Effector memory CD8-positive, alpha-beta T cell (primary cell): Measurements from ENCODE around the gene KASH5.
"Not testable (repeated sequence)": the region's sequence is repeated elsewhere in the genome, so short reads cannot be mapped to it uniquely, and the experiment has no call there.

ENCODE experiments used
- ATAC-seq: fragments of 150-1000 bp; cut with Tn5 transposase; replicated peaks from 2 replicates; pipeline ENCODE4 v1.10.0; 2021; ENCODE audit warnings: mild to moderate bottlenecking, moderate library complexity
- DNase-seq, 3 experiments: peaks; one replicate each; pipeline ENCODE4 v3.0.0; 2021
- H3K27ac Mint-ChIP-seq, 2 donors: one replicate each; pipeline ENCODE4 v1.8.0; 2022; ENCODE audit warnings: mild to moderate bottlenecking in 2 of 2, mixed read lengths in 2 of 2, moderate library complexity in 2 of 2
- H3K27me3 Mint-ChIP-seq, 2 donors: one replicate each; pipeline ENCODE4 v1.8.0; 2022; ENCODE audit warnings: mixed read lengths in 2 of 2
- H3K36me3 Mint-ChIP-seq: one replicate; pipeline ENCODE4 v1.8.0; 2022; ENCODE audit warnings: mild to moderate bottlenecking, moderate library complexity, mixed read lengths; ENCODE audit not compliant: insufficient read depth
- H3K4me1 Mint-ChIP-seq, 2 donors: one replicate each; pipeline ENCODE4 v1.8.0; 2022; ENCODE audit warnings: low read depth in 2 of 2, mixed read lengths in 2 of 2
- H3K4me3 Mint-ChIP-seq, 2 donors: one replicate each; pipeline ENCODE4 v1.8.0; 2022; ENCODE audit warnings: mild to moderate bottlenecking in 2 of 2, mixed read lengths in 2 of 2, moderate library complexity in 2 of 2
- H3K9me3 Mint-ChIP-seq, 2 donors: one replicate each; pipeline ENCODE4 v1.8.0; 2022; ENCODE audit warnings: mixed read lengths in 2 of 2

Gene KASH5

GRCh38 chr19:49368711-49369358 is 19.2 kb upstream of the KASH5 start:
- Mint-ChIP-seq H3K27me3 (peaks cover 12 to 14% of the 10 kb centered on the region in 2 donors), H3K27ac (no peak overlapping the region), H3K9me3 (peaks cover 3 to 7% of the 10 kb centered on the region in 2 donors), H3K36me3 (no peaks in the 10 kb centered on the region), H3K4me3 (no peak overlapping the region), H3K4me1 (no peaks in the 10 kb centered on the region)
- ATAC-seq (no peak), DNase-seq (no peak)

- no peaks in the 10 kb centered on the region for H3K4me1 Mint-ChIP-seq
- peaks cover 10 to 29% of the 10 kb centered on the region in 2 donors for H3K27me3 Mint-ChIP-seq
- peaks cover 3 to 7% of the 10 kb centered on the region in 2 donors for H3K9me3 Mint-ChIP-seq
- H3K4me3 Mint-ChIP-seq, result no peak overlapping the region
- ATAC-seq, result no peak
- H3K27ac Mint-ChIP-seq, result no peak overlapping the region
- H3K36me3 Mint-ChIP-seq, result no peaks in the 10 kb centered on the region
- DNase-seq, result no peak
These were observed 16.9 kb upstream of the KASH5 start for GRCh38 chr19:49371184-49371583.

- peaks cover 14 to 41% of the 10 kb centered on the region in 2 donors for H3K27me3 Mint-ChIP-seq
- DNase-seq, H3K4me1 Mint-ChIP-seq, H3K27ac Mint-ChIP-seq, H3K4me3 Mint-ChIP-seq, H3K36me3 Mint-ChIP-seq, ATAC-seq, H3K9me3 Mint-ChIP-seq: not testable (repeated sequence)
These were observed 14.9 kb upstream of the KASH5 start for GRCh38 chr19:49373174-49373573.

- no peaks in the 10 kb centered on the region for H3K4me1 Mint-ChIP-seq
- peaks cover 0 to under 1% of the 10 kb centered on the region in 2 donors for H3K9me3 Mint-ChIP-seq
- H3K36me3 Mint-ChIP-seq, result no peaks in the 10 kb centered on the region
- no peak for DNase-seq
- no peak for ATAC-seq
- H3K4me3 Mint-ChIP-seq, result no peak overlapping the region
- peaks cover 14 to 34% of the 10 kb centered on the region in 2 donors for H3K27me3 Mint-ChIP-seq
- no peak overlapping the region for H3K27ac Mint-ChIP-seq
These were observed 13.2 kb upstream of the KASH5 start for GRCh38 chr19:49374665-49375434.

- DNase-seq, result no peak
- Mint-ChIP-seq H3K27me3 (peaks cover 14 to 46% of the 10 kb centered on the region in 2 donors), H3K4me1 (no peaks in the 10 kb centered on the region), H3K9me3 (no peaks in the 10 kb centered on the region), H3K36me3 (no peaks in the 10 kb centered on the region), H3K27ac (no peak overlapping the region), H3K4me3 (no peak overlapping the region)
- ATAC-seq, result no peak
These were observed 9.5 kb upstream of the KASH5 start for GRCh38 chr19:49378512-49378911.

GRCh38 chr19:49380391-49380790 is 7.7 kb upstream of the KASH5 start:
- Mint-ChIP-seq H3K4me3 (no peak overlapping the region), H3K9me3 (no peaks in the 10 kb centered on the region), H3K27me3 (peaks cover 12 to 42% of the 10 kb centered on the region in 2 donors), H3K4me1 (no peaks in the 10 kb centered on the region), H3K36me3 (no peaks in the 10 kb centered on the region), H3K27ac (no peak overlapping the region)
- ATAC-seq, result no peak
- no peak for DNase-seq

- Mint-ChIP-seq H3K27me3 (peaks cover 0 to 23% of the 10 kb centered on the region in 2 donors), H3K4me3 (no peak overlapping the region), H3K4me1 (no peaks in the 10 kb centered on the region), H3K9me3 (no peaks in the 10 kb centered on the region), H3K27ac (no peak overlapping the region), H3K36me3 (peaks cover 4% of the 10 kb centered on the region)
- ATAC-seq (no peak), DNase-seq (no peak)
These were observed 5.4 kb upstream of the KASH5 start for GRCh38 chr19:49382639-49383038.

GRCh38 chr19:49383599-49383998 is 4.5 kb upstream of the KASH5 start:
- Mint-ChIP-seq H3K9me3 (no peaks in the 10 kb centered on the region), H3K27ac (no peak overlapping the region), H3K4me1 (peaks cover 0 to 2% of the 10 kb centered on the region in 2 donors), H3K27me3 (peaks cover 0 to 23% of the 10 kb centered on the region in 2 donors), H3K4me3 (no peak overlapping the region), H3K36me3 (peaks cover 8% of the 10 kb centered on the region)
- ATAC-seq (no peak), DNase-seq (no peak)

- Mint-ChIP-seq H3K4me3 (no peak overlapping the region), H3K9me3 (no peaks in the 10 kb centered on the region), H3K27me3 (no peaks in the 10 kb centered on the region), H3K36me3 (peaks cover 14% of the 10 kb centered on the region), H3K27ac (no peak overlapping the region), H3K4me1 (peaks cover 8 to 14% of the 10 kb centered on the region in 2 donors)
- ATAC-seq, result no peak
- DNase-seq, result no peak
These were observed 1.4 kb downstream of the KASH5 start for GRCh38 chr19:49389406-49389805.

- Mint-ChIP-seq H3K27me3 (no peaks in the 10 kb centered on the region), H3K9me3 (no peaks in the 10 kb centered on the region), H3K36me3 (peaks cover 14% of the 10 kb centered on the region), H3K4me1 (peaks cover 8 to 14% of the 10 kb centered on the region in 2 donors), H3K27ac (peak overlapping the region in 1 of 2 donors; percentile 74), H3K4me3 (no peak overlapping the region)
- ATAC-seq (no peak), DNase-seq (no peak)
These were observed 2.3 kb downstream of the KASH5 start for GRCh38 chr19:49390131-49390928.

GRCh38 chr19:49390929-49391359 is 2.9 kb downstream of the KASH5 start:
- H3K27ac Mint-ChIP-seq, result peak overlapping the region in 1 of 2 donors; percentile 35
- ATAC-seq (no peak), DNase-seq (no peak)
- H3K27me3 Mint-ChIP-seq, result no peaks in the 10 kb centered on the region
- H3K4me3 Mint-ChIP-seq, result no peak overlapping the region
- peaks cover 8 to 14% of the 10 kb centered on the region in 2 donors for H3K4me1 Mint-ChIP-seq
- H3K9me3 Mint-ChIP-seq, result no peaks in the 10 kb centered on the region
- H3K36me3 Mint-ChIP-seq, result peaks cover 14% of the 10 kb centered on the region

- H3K9me3 Mint-ChIP-seq, result no peaks in the 10 kb centered on the region
These were observed 3.7 kb downstream of the KASH5 start for GRCh38 chr19:49391581-49392399.

GRCh38 chr19:49393881-49394280 is 5.8 kb downstream of the KASH5 start:
- H3K9me3 Mint-ChIP-seq, result no peaks in the 10 kb centered on the region
- H3K27me3 Mint-ChIP-seq, result no peaks in the 10 kb centered on the region
- H3K4me1 Mint-ChIP-seq, result peaks cover 8 to 9% of the 10 kb centered on the region in 2 donors
- DNase-seq, result no peak
- H3K27ac Mint-ChIP-seq, result no peak overlapping the region
- no peak overlapping the region for H3K4me3 Mint-ChIP-seq
- H3K36me3 Mint-ChIP-seq, result peaks cover 8% of the 10 kb centered on the region
- no peak for ATAC-seq

More at GRCh38 chr19:49391581-49392399, 3.7 kb downstream of the KASH5 start:
- ATAC-seq, result peak; percentile 89
- Mint-ChIP-seq H3K4me1 (peaks cover 8 to 14% of the 10 kb centered on the region in 2 donors), H3K4me3 (peak overlapping the region in 1 of 2 donors; percentile 47), H3K36me3 (peaks cover 15% of the 10 kb centered on the region), H3K27me3 (no peaks in the 10 kb centered on the region), H3K27ac (peak overlapping the region; percentile 6 to 35)
- DNase-seq, result peak; percentile 65 to 71 (median 68)
